Activated B cell treated with CpG ODN at 0.5 μM for 24 hours (primary cell): ENCODE measurements around the gene TRABD2B. TPM values are rescaled to one million over a fixed set of nuclear protein-coding genes. Genes with fewer than 3 reads are reported as not detected.

Experiments
- ATAC-seq: fragments of 200-7000 bp; cut with Tn5 transposase; one replicate; pipeline ENCODE4 v1.10.0; 2021; ENCODE audit warnings: low read depth, mild to moderate bottlenecking, moderate library complexity
- CTCF ChIA-PET: fragments of 350-600 bp; sonication (Branson Sonifier 250); formaldehyde crosslinking; loops from one replicate; lab custom pipeline; 2021; ENCODE audit warnings: antibody characterized with exemption; lab: Charles Lee
- POLR2A ChIA-PET: fragments of 350-600 bp; sonication (Branson Sonifier 250); formaldehyde crosslinking; loops from one replicate; lab custom pipeline; 2021; ENCODE audit warnings: antibody characterized with exemption; lab: Charles Lee
- DNase-seq: peaks from one replicate; pipeline ENCODE4 v3.0.0; 2022
- H3K27ac Mint-ChIP-seq: one replicate; pipeline ENCODE4 v1.8.0; 2020; ENCODE audit warnings: mixed read lengths
- H3K27me3 Mint-ChIP-seq: one replicate; pipeline ENCODE4 v1.8.0; 2021; ENCODE audit warnings: mixed read lengths
- H3K36me3 Mint-ChIP-seq: one replicate; pipeline ENCODE4 v1.8.0; 2021; ENCODE audit warnings: low read depth, mixed read lengths
- H3K4me1 Mint-ChIP-seq: one replicate; pipeline ENCODE4 v1.8.0; 2021; ENCODE audit warnings: mixed read lengths
- H3K4me3 Mint-ChIP-seq: one replicate; pipeline ENCODE4 v1.8.0; 2020; ENCODE audit warnings: mild to moderate bottlenecking, mixed read lengths
- H3K9me3 Mint-ChIP-seq: one replicate; pipeline ENCODE4 v1.8.0; 2020; ENCODE audit warnings: mixed read lengths
- intact Hi-C: fragments of 100-400 bp; cut with micrococcal nuclease; formaldehyde crosslinking; loops from one replicate; pipeline ENCODE4 v1.15.1; 2024
- total RNA-seq: library from RNA; stranded (reverse); gene quantifications from 2 replicates; pipeline ENCODE4 v1.2.3, GENCODE V29; 2022
- TF ChIP-seq, protein P1 (sequence below): fragments of 200-600 bp; IDR thresholded peaks from one replicate; pipeline ENCODE4 v1.8.0; 2022; ENCODE audit warnings: antibody characterized with exemption, mild to moderate bottlenecking

Gene TRABD2B
- total RNA-seq, 1 donor from 2014 or later: not detected

DNA sequence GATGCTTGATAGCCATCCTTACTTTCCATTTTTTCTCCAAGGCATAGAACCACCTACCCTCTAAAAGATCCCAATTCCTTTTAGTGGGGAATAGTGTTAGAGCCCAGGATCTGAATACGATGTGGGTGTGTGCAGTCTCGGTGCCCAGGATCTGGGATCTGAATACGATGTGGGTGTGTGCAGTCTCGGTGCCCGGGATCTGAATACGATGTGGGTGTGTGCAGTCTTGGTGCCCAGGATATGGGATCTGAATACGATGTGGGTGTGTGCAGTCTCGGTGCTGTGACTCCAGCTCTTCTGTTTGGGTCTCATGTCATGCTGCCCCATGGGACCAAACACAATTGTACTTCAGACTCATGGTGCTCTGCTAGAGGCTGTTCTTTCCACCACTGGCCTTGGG, 265.5 kb downstream of the TRABD2B start:
- Mint-ChIP-seq H3K27me3 (peaks cover 27% of the 10 kb centered on the region), H3K36me3 (no peaks in the 10 kb centered on the region), H3K9me3 (no peaks in the 10 kb centered on the region), H3K27ac (no peak overlapping the region), H3K4me3 (no peak overlapping the region), H3K4me1 (no peaks in the 10 kb centered on the region)
- no peak for DNase-seq
- ATAC-seq: no peak
- POLR2A ChIA-PET: no interaction called here
- CTCF ChIA-PET: no interaction called here
- TF ChIP-seq, protein P1, sequence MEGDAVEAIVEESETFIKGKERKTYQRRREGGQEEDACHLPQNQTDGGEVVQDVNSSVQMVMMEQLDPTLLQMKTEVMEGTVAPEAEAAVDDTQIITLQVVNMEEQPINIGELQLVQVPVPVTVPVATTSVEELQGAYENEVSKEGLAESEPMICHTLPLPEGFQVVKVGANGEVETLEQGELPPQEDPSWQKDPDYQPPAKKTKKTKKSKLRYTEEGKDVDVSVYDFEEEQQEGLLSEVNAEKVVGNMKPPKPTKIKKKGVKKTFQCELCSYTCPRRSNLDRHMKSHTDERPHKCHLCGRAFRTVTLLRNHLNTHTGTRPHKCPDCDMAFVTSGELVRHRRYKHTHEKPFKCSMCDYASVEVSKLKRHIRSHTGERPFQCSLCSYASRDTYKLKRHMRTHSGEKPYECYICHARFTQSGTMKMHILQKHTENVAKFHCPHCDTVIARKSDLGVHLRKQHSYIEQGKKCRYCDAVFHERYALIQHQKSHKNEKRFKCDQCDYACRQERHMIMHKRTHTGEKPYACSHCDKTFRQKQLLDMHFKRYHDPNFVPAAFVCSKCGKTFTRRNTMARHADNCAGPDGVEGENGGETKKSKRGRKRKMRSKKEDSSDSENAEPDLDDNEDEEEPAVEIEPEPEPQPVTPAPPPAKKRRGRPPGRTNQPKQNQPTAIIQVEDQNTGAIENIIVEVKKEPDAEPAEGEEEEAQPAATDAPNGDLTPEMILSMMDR: no peak
- intact Hi-C loops: no loop called here

DNA sequence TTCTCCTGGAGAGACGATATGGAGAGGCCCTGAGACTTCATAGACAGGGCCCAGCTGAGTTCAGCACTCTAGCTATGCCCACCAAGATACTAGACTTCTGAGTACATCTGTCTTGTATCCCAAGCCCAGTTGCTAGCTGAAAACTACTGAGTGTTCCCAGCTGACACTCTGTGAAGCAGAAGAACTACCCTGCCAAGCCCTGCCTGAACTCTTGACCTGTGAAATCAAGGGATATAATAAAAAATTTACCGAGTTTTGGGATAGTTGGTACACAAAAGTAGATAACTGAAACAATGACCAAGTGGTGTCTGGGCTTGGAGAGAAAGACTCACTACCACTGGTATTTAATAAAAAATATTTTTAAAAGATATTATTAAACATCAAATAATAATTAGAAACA, 267.5 kb downstream of the TRABD2B start:
- intact Hi-C loops: no loop called here
- DNase-seq (no peak), ATAC-seq (no peak)
- H3K27me3 Mint-ChIP-seq: peaks cover 30% of the 10 kb centered on the region
- TF ChIP-seq, protein P1: no peak
- ChIA-PET CTCF (no interaction called here), POLR2A (no interaction called here)
- no peaks in the 10 kb centered on the region for H3K9me3 Mint-ChIP-seq
- peaks cover 11% of the 10 kb centered on the region for H3K4me1 Mint-ChIP-seq
- H3K27ac Mint-ChIP-seq: no peak overlapping the region
- H3K36me3 Mint-ChIP-seq: no peaks in the 10 kb centered on the region
- no peak overlapping the region for H3K4me3 Mint-ChIP-seq

DNA sequence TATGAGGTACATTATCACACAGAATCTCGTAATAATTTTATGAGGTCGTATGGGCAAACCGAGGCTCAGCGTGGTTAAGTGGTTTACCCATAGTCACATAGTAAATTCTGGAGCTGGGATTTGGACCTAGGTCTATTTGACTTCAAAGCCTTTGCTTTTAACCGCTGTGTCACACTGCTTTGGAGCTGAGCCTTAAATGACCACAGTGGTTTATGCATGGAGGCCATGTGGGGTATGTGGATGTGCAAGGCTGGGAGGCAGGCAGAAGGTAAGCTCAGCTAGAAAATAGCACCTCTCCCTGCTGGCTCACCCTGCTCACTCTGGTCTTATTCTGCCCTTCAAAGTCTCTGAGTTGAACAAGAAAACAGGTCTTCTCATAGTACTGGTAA, 269.5 kb downstream of the TRABD2B start:
- Mint-ChIP-seq H3K4me3 (no peak overlapping the region), H3K9me3 (no peaks in the 10 kb centered on the region), H3K36me3 (no peaks in the 10 kb centered on the region), H3K27ac (no peak overlapping the region), H3K4me1 (peaks cover 11% of the 10 kb centered on the region), H3K27me3 (peaks cover 46% of the 10 kb centered on the region)
- ChIA-PET POLR2A (interaction anchor here (1.9 kb wide), 1 partner anchor 290 kb away, joined by 6 read pairs; the partner anchor contains the start of gene FOXD2), CTCF (interaction anchor here (2.7 to 3.9 kb wide), 3 partner anchors 11 to 535 kb away, joined by 18 to 42 read pairs (median 25); no protein-coding TSS in a partner anchor)
- intact Hi-C loops: no loop called here
- DNase-seq: no peak
- TF ChIP-seq, protein P1: no peak
- no peak for ATAC-seq

DNA sequence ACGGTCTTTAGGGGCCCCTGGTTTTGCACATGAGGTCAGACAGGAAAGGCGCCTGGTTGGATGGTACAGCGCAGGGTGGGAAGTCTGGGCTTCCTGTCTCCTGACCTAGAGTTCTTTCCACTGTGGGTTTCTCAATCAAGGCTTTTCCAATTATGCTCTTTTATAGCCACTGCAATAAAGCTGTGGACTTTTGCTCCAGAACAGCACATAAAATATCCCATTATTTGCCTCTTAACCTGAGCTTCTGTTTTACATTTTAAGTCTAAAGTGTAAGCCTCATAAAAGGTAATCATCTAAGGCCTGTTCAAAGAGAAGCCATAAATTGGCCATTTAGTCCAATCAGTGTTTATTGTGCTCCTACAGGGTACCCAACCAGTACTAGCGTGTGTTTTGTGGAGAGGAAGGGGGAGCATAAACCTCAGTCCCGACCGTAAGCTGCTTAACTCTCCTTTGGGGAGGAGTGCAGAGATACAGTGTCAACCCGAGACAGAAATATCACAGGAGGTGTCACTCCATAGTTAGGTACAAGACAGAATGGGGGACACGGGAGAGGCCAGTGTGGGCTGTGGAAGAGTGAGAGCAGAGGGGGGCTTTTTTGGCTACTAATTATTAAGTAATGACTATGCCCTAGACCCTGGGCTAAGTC, 270.0 kb downstream of the TRABD2B start:
- ChIA-PET CTCF (interaction anchor here (1.1 to 3.9 kb wide), 10 partner anchors 11 to 552 kb away, joined by 3 to 42 read pairs (median 8); partner anchors contain the start of gene FOXD2), POLR2A (interaction anchor here (1.7 to 1.9 kb wide), 2 partner anchors 289 to 339 kb away, joined by 5 to 6 read pairs; partner anchors contain the start of gene FOXD2)
- TF ChIP-seq, protein P1: no peak
- H3K9me3 Mint-ChIP-seq: no peaks in the 10 kb centered on the region
- ATAC-seq (no peak), DNase-seq (no peak)
- H3K4me1 Mint-ChIP-seq: peaks cover 11% of the 10 kb centered on the region
- peaks cover 45% of the 10 kb centered on the region for H3K27me3 Mint-ChIP-seq
- H3K4me3 Mint-ChIP-seq: no peak overlapping the region
- H3K36me3 Mint-ChIP-seq: no peaks in the 10 kb centered on the region
- H3K27ac Mint-ChIP-seq: no peak overlapping the region
- intact Hi-C loops: no loop called here
